GM21528 (cell line): ENCODE measurements around the gene TBC1D30.
"Not testable (repeated sequence)": the region's sequence is repeated elsewhere in the genome, so short reads cannot be mapped to it uniquely, and the experiment has no call there.

Experiments used
- ATAC-seq: cut with Tn5 transposase; IDR thresholded peaks from one replicate; pipeline ENCODE4 v1.9.1; 2021; ENCODE audit warnings: mild to moderate bottlenecking, moderate library complexity; ENCODE audit not compliant: unreplicated experiment, low FRiP score

TBC1D30 gene

GRCh38 chr12:64848409-64848808, 24.0 kb downstream of the TBC1D30 start:
- ATAC-seq = not testable (repeated sequence)

- no peak for ATAC-seq
Measured at GRCh38 chr12:64858882-64859605, 34.6 kb downstream of the TBC1D30 start.

GRCh38 chr12:64860446-64860998, 36.1 kb downstream of the TBC1D30 start:
- ATAC-seq = no peak

DNA sequence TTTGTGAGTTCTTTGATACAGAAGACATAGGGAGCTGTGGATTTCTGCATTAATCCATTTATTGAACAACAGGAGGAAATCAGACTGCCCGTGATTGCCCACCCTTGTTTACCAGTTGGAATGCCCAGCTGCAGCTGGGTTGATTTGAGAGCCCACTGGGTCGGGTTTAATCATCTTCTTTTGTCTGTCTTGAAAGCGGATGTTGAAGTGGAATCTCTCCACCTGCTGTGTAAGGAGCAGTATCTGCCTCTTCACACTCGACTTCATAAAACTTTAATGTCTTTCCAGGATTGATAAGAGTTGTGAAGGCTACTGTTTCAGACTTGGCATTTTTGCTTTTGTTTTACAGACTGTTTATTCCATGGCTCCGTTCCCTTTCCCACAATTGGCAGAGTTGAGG, 39.9 kb downstream of the TBC1D30 start:
- no peak for ATAC-seq

DNA sequence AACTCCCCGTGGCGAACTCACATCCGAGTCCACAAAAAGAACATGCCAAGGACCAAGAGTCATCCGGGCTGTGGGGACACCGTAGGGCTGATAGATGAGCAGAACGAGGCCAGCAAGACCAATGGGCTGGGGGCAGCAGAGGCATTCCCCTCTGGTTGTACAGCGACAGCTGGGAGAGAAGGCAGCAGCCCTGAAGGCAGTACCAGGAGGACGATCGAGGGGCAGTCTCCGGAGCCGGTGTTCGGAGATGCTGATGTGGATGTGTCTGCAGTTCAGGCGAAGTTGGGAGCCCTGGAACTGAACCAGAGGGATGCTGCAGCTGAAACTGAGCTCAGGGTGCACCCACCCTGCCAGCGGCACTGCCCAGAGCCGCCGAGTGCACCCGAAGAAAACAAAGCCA, 50.7 kb downstream of the TBC1D30 start:
- ATAC-seq = no peak

GRCh38 chr12:64876388-64877071, 52.1 kb downstream of the TBC1D30 start:
- ATAC-seq = peak; percentile 26

- ATAC-seq = peak; percentile 71
Measured at GRCh38 chr12:64877363-64878004, 53.0 kb downstream of the TBC1D30 start.

DNA sequence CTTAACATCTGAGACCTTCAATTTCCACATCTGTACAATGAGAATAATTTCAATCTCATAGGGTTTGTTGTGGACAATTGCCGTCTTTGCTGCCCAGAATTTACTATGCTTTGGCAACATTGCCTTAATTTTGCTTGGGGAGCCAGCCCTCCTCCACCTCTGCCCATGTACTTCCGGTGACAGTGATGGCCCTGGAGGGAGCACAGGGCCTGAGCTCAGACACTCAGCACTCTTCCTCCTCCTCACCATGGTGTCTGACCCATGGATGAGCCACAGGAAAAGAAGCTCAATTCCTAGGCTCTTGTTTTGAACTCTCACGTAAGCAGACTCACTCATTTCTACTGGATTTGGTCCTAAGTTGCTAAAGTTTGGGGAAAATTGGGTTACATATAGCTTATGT, 58.2 kb downstream of the TBC1D30 start:
- ATAC-seq = no peak

GRCh38 chr12:64883264-64884163, 59.1 kb downstream of the TBC1D30 start:
- ATAC-seq = no peak

DNA sequence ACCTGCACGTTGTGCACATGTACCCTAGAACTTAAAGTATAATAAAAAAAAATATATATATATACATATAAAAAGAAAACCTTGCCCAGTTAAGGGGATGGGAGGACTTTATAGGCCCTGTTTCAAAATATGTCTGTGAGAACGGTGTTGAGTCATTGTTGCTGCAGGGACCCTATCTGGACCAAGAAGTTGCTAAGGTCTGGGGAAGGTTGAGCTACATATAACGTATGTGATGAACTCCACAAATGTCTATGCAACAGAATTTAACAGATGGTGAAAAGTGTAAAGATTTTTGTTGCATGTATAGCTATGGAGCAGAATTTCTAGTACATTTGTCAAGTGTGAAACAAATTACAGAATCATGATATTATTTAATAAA, 59.7 kb downstream of the TBC1D30 start:
- ATAC-seq = no peak

DNA sequence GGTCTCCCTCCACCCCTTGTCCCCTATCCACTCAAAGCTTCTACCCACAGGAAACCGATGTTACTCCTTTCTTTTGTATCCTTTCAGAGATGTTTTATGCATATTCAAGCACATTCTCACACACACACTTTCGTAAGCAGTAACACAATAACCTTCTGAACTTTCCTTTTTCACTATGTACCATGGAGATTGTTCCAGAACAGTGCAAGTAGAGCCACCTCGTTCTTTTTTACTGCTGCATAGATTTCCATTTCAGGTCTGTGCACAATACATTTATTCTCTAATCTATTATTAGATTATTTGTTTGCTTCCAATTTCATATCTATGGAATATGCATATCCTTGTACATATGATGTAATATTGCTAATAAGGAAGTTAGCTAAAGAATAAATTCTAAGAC, 60.3 kb downstream of the TBC1D30 start:
- ATAC-seq = no peak

DNA sequence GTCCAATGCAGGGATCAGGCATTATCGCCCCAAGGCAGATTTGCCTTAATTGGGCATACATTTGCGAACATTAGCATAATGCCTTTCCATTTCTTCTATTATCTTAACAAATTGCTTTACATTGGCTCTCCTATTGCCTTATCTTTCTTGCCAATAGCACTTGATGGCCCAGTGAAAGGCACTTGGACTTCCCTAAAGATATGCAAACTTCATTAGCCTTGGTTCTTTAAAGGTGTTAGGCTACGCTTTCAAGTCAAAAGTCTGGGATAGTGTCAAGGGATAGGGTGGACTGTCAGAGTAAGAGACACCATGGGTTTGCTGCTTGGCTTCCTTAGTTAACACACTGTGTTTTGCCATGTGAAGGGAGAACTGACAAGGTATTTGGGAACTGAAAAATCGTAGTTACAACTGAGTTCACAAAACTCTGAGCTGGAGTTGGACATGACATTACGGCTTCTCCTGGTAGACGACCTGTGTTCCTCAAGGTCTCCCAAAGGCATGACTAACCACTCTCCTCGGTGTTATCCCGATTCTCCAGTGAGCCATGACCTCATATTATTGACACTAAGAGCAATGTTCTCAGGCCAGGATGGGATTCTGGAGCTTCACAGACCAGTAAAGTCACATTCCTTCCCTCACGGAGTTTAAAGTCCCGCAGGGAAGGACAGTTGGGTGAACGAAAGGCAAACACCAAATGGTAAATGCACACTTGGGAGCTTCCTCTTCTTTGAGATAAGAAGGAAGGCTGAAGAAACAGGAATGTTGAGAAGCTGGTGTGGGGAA, 65.2 kb downstream of the TBC1D30 start:
- ATAC-seq = no peak

DNA sequence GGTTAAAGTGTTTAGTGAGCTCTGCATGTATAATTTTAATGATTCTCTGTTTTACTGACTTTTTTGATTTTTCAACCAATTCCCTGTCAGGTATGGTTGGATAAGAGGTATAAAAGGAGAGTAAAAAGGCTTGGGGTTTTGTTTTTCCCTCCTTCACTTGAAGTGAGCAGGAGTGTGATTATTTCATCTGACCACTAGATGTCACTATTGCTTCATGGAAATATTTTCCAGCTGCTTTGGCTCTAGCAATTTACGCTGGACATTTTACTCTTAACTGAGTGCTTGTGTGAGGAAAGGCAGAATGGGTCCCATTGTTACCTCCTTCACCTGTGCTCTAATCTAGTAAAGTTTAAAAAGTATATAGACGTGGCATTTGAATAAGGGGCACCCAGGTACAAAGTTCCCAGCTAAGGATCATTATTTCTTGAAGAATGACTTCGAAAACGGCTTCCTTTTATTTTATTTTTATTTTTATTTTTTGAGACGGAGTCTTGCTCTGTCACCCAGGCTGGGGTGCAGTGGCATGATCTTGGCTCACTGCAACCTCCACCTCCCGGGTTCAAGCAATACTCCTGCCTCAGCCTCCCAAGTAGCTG, 66.5 kb downstream of the TBC1D30 start:
- ATAC-seq = no peak

- no peak for ATAC-seq
Measured at GRCh38 chr12:64891629-64892028, 67.2 kb downstream of the TBC1D30 start.

- ATAC-seq = no peak
Measured at GRCh38 chr12:64892561-64892960, 68.1 kb downstream of the TBC1D30 start.

DNA sequence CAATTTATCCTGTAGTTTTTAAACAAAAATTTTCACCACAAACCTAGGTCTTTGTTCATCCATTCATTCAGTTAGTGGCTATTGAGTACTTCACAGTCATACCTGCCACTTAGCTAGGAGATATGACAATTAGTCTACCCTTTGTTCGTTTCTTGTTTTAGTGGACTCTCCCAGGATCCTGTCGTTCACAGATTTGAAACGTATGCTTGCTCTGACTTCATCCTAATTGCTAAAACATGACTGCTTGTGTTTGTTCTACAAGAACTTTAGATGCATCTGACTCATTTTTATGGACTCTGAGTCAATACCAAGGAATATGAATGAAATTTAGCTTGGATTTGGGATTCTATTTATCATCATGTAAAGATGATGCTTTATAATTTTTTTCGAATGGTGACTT, 69.5 kb downstream of the TBC1D30 start:
- ATAC-seq = no peak

DNA sequence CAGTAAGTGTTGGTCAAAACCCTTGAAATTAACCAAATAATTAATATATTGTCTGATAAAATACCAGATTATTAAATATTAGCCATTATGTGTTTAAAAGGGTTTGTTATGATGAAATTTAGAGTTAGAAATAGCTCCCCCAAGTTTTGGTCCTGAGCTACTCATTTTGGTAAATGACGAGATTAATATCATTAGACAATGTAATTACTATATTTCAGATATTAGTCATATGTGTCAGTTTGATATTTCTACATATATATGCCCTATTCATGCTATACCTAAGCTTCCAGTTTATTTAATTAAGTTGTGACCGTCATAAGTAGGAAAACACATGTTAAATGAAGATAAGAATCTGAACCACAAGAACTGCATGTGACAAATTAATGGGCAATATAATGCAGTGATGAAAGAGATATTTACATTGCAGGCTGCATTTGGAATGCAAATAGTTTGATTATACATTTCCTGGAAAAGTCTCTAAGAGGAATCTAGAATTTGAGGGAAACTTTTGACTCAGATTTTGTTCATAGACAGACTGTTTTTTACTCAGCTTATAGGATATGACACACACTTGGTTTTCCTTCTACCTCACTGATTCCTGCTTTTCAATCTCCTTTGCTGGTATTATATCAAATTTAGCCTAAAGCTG, 70.5 kb downstream of the TBC1D30 start:
- no peak for ATAC-seq

DNA sequence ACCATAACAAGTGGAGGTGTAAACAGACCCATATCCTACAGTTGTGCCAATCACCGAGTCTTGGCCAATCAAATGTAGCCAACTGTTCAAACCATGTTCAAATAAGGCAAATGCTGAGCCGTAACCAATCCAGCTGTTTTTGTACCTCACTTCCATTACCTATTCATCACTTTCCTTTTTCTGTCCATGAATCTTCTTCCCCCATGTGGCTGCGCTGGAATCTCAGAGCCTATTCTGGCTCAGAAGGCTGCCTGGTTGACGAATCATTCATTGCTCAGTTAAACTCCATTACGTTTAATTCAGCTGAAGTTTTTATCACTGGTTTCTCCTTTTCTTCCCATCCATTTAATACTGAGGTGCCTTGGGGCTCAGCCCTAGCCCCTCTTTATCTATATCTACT, 71.1 kb downstream of the TBC1D30 start:
- no peak for ATAC-seq

DNA sequence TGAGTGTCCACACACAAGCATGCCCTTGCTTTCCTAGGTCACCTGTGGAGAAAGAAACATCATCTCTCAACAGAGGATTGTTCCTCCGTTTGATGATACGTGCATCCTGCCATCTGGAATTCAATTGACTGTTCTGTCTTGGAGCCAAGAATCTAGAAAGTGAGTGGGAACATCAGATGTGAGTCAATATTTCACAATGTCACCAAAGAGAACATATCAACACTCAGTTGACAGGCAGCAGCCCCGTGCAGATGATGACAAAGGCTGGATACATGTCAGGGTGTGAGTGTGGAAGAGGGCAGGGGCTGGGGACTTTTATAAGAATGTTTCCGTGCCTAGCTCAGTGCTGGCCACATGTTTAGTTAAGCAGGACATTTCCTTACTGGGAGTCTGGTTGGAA, 76.1 kb downstream of the TBC1D30 start:
- ATAC-seq = no peak
